NCI-H2196 (cell line): ENCODE data around the gene RUSF1.
"Not testable (repeated sequence)": the region's sequence is repeated elsewhere in the genome, so short reads cannot be mapped to it uniquely, and the experiment has no call there.

Experiments used
- DNase-seq: peaks from one replicate; lab custom pipeline; 2025; ENCODE audit not compliant: unreplicated experiment; lab: John Stamatoyannopoulos, UW

The RUSF1 gene

DNA sequence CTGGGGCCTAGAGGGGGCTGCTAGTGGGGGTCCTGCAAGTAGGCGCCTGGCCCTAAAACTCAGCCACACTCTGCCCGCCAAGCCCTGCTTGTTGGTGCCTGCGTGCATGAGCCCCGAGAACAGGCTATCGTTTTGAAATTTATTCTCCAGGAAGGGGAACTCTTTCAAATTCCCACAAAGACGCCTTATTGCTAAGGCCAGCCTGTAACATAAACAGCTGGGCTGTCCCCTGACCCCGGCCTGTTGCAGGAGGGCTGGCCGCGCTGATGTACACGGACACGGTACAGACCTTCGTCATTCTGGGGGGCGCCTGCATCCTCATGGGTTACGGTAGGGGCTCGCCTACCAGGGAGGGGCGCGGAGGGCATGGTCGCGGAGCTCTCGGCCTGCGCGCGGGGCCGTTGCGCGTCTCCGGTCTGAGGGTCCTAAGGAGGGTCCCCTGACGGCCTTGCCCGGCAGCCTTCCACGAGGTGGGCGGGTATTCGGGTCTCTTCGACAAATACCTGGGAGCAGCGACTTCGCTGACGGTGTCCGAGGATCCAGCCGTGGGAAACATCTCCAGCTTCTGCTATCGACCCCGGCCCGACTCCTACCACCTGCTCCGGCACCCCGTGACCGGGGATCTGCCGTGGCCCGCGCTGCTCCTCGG lies 21.0 kb downstream of the RUSF1 start:
- DNase-seq = no peak

DNA sequence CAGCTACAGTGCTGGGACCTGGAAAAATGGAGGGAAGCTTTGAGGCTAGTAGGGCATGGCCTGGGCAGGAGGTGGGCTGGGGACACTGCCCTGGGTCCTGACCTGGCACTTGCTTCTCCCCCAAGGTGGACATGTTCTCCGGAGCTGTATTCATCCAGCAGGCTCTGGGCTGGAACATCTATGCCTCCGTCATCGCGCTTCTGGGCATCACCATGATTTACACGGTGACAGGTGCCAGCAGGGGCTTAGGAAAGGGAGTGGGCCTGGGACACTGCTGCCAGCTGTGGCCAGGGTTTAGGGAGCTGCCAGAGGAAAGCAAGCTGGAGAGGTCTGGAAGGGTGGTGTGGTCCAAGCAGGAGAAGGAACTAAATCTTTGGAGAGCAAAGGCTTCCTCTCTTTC lies 22.1 kb downstream of the RUSF1 start:
- no peak for DNase-seq

DNA sequence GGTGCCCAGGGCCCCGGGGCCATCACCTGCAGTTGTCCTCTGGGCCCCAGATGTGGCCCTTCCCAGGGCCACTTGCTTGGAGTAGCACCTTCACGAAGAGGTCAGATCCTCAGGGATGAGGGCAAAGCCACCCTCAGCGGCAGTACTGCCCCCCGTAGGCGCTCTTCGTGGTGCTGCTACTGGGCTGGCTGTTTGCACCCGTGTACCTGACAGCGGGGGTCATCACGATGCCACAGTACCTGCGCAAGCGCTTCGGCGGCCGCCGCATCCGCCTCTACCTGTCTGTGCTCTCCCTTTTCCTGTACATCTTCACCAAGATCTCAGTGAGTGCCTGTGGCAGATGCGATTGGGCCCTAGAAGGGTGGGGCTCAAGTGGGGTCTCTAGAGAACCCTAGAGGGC lies 22.6 kb downstream of the RUSF1 start:
- no peak for DNase-seq

DNA sequence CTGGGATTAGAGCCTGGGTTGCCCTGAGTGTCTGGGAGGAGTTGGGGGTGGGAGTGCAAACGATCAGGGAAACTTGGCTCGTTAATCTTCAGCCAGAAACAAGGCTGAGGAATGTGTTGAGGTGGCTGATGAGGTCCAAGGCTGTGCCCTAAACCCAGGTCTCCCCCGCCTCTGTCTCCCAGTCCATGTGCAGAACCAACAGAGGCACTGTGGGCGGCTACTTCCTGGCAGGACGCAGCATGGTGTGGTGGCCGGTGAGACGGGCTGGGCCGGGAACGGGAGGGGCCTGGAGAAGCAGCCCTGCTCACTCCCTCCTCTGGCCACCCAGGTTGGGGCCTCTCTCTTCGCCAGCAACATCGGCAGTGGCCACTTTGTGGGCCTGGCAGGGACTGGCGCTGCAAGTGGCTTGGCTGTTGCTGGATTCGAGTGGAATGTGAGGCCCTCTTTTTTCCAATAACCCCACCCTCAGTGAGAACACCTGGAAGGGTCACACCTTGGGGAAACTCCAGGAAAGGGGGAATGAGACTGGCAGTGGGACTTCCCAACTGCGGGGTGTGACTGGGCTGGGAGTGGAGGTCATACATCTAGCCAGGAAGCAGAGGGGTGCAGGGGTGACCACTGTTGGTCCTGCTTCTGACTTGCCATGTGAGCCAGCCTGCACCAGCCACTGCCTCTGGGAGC lies 23.6 kb downstream of the RUSF1 start:
- no peak for DNase-seq

DNA sequence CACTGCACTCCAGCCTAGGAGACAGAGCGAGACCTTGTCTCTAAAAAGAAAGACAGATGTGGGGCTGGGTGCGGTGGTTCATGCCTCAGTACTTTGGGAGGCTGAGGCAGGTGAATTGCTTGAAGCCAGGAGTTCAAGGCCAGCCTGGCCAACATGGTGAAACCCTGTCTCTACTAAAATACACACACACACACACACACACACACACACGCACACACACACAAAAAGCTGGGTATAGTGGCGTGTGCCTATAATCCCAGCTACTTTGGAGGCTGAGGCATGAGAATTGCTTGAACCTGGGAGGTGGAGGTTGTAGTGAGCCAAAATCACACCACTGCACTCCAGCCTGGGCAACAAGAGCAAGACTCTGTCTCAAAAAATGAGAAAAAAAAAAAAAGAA lies 24.1 kb downstream of the RUSF1 start:
- DNase-seq = not testable (repeated sequence)

DNA sequence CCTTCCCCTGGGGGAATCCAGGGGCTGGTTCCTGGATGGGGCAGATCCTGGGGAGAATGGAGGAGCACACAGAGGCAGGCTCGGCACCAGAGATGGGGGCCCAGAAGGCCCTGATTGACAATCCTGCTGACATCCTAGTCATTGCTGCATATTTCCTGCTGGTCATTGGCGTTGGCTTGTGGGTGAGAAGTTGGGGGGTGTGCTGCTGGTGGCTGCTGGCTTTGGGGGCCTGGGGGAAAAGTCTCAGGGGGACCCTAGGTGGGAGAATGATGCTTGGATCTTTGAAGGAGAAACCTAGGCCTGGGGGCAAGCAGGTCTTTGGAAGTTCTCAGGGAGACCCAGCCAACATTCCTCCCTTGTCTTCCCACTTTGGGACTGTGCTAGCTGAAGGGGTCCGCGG lies 25.1 kb downstream of the RUSF1 start, which contains the start of gene SLC5A2:
Gene SLC5A2, plus strand, starts transcription at position 43 of the 400 bp plus-strand sequence. Its CDS starts 14 bp downstream, at position 57.
- DNase-seq = no peak

DNA sequence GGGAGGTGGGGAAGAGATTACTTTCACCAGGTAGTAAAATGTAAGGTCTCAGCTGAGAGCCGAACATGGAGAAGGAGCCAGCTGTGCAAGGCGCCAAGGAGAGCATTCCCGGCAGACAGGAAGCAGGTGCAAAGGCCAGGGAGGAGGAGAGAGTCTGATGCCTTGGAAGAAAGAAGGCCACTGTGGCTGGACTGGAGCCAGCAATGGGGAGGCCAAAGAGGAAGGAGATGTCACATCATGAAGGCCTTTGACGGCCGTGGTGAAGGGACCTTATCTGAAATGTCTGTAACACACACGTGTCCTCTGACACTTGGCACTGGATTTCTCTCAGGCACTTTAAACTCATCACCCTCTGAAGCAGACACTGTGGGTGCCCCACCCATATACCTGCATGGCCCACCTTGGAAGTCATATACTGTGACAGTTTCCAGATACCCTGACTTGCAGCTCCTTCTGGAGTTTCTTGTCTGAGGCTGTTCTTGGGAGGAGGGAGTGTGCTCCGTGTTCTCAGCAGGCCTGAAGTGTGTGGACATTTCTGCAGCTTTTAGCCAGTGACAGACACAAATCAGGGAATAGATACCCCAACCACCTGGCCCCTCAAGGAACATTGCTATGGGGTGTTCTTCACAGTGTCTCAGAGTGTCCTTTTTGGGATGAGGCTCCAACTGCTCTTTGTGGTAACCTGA lies 27.2 kb downstream of the RUSF1 start:
- DNase-seq = peak; percentile 20

DNA sequence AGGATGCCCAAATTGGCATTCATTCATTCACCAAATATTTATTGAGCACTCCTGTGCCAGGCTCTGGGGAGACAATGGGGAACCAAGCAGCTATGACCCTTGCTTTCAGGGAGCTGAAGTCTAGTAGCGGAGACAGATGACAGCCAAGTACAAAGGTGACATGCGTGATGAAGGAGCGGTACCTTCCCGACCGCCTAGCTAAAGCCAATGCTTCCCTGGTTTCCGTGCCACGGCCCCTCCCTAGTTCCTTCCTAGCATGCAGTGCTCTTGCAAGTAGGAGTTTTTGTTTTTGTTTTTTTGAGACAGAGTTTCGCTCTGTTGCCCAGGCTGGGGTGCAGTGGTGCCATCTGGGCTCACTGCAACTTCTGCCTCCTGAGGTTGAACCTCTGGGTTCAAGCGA lies 28.4 kb downstream of the RUSF1 start:
- no peak for DNase-seq

DNA sequence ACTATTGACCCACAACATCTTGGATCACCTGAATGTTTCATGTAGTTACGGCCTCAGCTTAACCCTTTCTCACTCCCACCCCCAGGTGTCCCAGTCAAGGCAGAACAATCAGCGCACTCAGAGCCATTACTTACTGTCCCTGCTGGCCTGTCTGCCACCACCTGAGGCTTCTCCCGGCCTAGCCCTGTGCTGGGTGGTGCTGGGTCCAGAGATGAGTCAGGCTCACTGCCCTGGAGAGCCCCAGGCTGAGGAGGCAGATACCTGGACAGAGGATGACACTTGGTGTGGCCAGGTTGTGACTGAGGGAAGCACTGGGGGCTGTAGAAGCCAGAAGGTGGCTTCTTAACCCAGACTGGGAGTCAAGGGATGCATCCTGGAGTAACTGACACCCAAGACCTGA lies 29.2 kb downstream of the RUSF1 start:
- no peak for DNase-seq

DNA sequence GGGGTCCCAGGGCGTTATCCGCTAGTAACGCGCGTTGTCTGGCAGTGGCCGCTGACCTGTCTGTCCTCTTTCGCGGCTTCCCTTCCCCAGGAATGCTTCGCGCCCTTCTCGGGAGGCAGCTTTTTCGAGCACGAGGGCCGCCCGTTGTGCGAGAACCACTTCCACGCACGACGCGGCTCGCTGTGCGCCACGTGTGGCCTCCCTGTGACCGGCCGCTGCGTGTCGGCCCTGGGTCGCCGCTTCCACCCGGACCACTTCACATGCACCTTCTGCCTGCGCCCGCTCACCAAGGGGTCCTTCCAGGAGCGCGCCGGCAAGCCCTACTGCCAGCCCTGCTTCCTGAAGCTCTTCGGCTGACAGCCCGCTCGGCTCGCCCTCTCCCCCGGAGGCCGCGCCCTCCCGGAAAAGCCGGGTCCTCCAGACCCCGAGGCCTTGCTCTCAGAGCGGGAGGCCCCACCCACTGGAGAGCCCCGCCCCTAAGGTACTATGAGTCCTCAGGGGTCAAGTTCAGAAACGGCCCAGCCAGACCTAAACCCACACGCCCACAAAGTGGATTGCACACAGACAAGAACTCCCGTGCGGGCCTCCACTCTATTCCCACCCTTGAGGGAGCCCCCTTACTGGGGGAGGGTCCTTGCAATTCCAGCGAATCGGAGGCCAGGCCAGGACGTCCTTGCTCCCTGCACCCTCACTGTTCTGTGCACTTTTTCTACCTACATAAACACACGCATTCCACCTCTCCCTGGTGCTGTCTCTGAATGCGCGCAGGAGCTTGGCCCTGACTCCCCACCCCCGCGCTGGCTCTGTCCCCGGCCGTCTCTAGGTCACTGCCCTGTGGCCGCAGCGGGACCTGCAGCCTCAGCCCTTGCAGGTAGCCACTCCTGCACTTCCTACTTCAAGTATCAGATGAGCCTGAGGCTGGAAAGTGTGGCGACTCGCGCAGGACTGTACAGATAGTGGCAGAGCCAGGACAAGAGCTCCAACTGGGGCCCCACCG lies 30.7 kb downstream of the RUSF1 start:
- no peak for DNase-seq

DNA sequence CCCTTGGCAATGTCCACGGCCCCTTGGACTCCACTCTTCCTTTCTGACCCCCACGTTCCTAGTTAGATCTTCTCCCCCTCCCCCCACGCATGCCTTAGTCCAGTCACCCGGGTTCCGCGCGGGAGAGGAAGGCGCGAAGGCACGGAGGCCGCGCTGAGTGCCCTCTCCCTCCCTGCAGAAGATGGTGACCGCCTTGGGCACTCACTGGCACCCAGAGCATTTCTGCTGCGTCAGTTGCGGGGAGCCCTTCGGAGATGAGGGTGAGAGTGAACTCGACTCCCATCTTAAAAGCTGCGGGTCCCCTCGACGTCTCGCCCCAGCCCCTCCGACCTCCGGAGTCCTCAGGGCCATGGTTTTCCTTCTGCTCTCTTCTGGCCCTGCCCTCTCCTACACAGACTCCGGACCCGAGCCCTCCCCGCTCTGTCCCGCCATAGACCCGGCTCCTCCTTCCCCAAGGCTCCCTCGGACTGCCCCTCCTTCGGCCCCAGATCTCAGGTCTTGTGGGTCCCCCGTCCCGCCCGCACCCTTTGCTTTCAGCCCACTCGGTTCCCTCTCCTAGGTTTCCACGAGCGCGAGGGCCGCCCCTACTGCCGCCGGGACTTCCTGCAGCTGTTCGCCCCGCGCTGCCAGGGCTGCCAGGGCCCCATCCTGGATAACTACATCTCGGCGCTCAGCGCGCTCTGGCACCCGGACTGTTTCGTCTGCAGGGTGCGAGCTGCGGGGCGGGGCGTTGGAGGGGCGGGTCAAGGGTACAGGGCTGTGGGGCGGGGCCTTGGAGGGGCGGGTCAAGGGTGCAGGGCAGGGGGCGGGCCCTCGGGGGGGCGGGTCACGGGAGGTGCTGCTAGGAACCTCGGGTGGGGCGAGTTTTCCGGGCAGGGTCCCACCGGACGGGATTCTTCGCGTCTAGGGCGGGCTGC lies 31.6 kb downstream of the RUSF1 start:
- DNase-seq = no peak

DNA sequence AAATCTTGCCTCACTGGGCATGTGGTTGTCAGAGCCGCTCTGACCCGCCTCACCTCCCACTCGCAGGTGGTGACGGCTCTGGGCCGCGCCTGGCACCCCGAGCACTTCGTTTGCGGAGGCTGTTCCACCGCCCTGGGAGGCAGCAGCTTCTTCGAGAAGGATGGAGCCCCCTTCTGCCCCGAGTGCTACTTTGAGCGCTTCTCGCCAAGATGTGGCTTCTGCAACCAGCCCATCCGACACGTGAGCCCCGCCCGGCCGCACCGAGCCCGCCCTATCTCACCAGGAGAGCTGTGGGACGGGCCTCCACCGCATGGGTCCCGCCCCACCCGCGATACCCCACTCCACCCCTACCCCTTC lies 32.3 kb downstream of the RUSF1 start:
- DNase-seq = no peak

DNA sequence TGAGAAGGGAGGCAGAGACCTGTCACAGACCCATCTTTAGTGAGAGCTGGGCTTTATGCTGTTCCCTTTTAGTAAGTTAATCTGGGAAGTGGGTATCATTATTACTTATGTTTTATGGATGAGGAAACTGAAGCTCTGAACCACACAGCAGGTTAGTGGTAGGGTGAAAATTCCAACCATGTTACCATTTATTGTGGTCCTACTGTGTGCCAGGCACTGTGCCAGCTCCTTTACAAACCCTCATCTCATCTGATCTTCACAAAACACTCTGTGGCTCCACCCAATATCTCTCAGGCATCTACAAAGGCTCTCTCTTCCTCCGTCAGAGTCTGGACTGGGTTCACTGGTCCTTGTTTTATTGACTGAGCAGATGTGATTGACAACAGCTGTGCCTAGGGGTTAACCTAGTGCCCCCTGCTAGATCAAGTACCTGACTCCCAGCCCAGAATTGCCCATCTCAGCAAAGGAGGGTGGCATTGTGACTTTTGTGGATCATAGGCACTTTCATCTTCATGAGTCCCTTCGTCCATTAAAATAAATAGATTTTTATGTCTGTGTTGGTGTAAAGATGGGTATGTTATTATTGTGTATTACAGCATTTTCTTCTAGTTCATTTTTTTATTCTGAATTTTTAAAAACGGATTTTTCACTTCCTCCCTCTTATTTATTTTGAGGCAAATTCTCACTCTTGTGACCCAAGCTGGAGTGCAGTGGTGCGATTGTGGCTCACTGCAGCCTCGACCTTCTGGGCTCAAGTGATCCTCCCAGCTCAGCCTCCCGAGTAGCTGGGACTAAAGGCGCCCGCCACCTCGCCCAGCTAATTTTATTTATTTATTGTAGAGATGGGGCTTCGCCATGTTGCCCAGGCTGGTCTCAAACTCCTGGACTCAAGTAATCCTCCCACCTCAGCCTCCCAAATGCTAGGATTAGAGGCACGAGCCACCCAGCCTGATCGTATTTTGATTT lies 33.1 kb downstream of the RUSF1 start:
- DNase-seq = no peak

DNA sequence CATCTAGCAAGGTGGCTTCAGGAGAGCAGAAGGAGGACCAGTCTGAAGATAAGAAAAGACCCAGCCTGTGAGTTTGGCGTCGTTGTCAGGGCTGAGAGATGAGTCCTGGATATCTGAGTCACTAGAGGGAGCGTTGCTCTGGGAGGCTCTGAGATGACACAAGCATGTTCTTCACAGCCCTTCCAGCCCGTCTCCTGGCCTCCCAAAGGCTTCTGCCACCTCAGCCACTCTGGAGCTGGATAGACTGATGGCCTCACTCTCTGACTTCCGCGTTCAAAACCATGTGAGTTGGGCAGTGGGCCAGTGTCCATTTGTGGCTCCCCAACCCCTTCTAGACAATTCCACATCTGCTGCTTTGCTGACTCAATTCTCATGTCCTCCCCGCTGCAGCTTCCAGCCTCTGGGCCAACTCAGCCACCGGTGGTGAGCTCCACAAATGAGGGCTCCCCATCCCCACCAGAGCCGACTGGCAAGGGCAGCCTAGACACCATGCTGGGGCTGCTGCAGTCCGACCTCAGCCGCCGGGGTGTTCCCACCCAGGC lies 33.9 kb downstream of the RUSF1 start:
- DNase-seq = no peak

DNA sequence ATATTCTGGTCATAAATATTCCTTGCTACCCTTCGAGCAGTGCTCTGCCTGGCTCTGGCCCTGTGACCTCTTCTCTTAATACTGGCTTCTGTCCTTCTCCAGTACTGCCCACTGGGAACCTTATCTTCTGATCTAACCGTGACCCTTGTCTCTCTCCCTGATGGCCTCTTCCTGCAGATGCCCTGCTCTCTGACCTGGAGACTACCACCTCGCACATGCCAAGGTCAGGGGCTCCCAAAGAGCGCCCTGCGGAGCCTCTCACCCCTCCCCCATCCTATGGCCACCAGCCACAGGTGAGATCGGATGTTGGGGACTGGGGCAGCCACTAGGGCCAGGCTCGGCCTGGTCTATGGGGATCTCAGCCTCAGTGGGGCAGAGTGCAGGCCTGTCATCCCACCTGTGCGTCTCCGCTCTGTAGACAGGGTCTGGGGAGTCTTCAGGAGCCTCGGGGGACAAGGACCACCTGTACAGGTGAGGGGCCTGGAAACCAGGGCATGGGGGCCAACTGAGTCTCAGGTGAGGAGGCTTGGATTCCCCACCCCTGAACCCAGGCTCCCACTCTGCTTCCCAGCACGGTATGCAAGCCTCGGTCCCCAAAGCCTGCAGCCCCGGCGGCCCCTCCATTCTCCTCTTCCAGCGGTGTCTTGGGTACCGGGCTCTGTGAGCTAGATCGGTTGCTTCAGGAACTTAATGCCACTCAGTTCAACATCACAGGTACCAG lies 34.8 kb downstream of the RUSF1 start:
- no peak for DNase-seq

DNA sequence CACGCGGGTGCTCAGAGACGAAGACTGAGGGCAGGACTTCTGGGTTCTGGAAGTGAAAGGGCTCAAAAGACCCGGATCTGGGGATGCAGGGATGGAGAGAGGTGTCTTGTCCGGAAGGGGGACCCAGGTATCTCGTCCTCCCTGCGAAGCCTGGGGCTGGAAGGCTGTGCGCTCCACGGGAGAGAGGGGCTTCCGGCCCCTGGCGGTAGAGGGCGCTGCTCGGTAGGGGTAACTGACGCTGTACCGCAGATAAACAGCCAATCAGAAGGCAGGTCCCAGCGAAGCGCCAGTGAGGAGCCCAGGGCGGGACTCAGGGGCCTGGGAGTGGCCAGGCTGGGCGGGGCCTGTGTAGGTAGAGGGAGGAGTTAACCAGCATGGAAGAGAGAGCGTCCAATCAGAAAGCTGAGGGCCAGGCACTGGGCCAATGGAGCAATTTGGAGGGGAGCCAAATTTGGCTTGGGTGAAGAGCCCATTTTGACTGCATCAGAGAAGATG lies 35.4 kb downstream of the RUSF1 start:
- DNase-seq = peak; percentile 98

DNA sequence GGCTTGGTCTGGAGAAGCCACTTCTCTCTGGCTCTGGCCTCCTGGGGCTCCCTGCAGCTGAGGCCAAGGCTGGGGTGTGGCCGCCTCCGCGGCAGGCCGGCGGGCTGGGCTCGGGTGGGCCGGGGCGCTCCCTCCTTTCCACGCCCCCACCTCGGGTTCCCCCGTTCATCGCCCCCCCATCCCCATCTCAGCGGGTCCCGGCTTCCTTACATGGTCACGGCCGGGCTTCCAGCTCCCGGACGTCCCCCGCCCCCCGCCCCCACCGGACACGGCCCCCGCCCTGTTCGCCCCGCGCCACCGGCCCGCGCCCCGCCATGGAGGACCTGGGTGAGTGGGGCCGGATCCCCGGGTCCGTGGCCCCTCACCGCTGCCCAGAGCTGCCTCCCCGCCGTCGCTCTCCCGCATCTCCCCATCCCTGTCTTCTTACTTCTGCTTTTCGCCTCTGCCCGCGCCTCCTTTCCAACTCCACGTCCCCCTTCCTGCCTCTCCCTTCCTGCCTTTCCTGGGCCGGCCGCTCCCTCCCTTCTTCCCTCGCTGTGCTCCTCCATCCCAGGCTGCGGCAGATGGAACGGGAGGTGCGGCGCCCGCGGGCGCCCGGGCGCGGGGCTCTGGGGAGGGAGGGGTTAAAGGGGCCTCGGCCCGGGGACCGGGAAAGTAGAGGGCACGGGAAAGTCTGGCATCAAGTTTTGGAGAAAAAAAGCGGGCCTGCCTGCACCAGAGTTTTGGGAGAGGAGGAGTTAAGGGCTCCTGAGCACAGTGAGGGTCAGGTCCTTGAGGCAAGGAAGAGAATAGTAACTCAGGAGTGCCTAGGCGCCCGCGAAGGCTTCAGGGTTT lies 36.1 kb downstream of the RUSF1 start, which contains the start of gene TGFB1I1:
Gene TGFB1I1, plus strand, starts transcription at position 278 of the 834 bp plus-strand sequence. Its CDS starts 37 bp downstream, at position 315.
- no peak for DNase-seq
